ENCODE measurements around the gene CCDC14.

DNA sequence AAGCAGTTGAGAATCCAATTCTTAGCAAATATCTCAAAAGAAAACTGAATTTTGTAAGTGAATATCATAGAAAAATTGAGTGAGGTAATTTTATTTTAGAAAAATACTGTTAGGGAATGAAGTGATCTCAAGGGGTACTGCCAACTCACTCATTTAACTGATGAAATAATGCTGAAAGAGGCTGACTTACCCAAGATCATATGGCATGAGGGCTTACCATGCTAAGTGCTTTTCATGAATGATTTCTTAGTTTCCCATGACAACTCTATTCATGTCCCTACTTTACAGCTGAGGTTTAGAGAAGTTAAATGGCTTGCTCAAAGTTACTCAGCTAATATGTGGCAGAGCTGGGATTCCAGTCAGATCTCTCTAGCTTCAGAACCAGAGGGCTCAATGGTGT lies 30.6 kb downstream of the CCDC14 start:
- TF ChIP-seq POLR2AphosphoS5 (IDR thresholded peaks at IDR 0.05): no peak
- TF ChIP-seq, protein P1, sequence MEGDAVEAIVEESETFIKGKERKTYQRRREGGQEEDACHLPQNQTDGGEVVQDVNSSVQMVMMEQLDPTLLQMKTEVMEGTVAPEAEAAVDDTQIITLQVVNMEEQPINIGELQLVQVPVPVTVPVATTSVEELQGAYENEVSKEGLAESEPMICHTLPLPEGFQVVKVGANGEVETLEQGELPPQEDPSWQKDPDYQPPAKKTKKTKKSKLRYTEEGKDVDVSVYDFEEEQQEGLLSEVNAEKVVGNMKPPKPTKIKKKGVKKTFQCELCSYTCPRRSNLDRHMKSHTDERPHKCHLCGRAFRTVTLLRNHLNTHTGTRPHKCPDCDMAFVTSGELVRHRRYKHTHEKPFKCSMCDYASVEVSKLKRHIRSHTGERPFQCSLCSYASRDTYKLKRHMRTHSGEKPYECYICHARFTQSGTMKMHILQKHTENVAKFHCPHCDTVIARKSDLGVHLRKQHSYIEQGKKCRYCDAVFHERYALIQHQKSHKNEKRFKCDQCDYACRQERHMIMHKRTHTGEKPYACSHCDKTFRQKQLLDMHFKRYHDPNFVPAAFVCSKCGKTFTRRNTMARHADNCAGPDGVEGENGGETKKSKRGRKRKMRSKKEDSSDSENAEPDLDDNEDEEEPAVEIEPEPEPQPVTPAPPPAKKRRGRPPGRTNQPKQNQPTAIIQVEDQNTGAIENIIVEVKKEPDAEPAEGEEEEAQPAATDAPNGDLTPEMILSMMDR (IDR thresholded peaks at IDR 0.05 in 8 of 11, conservative IDR thresholded peaks at IDR 0.05 in 3 of 11): no peak

Data from spleen (tissue), 7 donors.